ENCODE measurements around the gene CPNE6.
"Not testable (repeated sequence)": the region's sequence is repeated elsewhere in the genome, so short reads cannot be mapped to it uniquely, and the experiment has no call there.

The CPNE6 gene

DNA sequence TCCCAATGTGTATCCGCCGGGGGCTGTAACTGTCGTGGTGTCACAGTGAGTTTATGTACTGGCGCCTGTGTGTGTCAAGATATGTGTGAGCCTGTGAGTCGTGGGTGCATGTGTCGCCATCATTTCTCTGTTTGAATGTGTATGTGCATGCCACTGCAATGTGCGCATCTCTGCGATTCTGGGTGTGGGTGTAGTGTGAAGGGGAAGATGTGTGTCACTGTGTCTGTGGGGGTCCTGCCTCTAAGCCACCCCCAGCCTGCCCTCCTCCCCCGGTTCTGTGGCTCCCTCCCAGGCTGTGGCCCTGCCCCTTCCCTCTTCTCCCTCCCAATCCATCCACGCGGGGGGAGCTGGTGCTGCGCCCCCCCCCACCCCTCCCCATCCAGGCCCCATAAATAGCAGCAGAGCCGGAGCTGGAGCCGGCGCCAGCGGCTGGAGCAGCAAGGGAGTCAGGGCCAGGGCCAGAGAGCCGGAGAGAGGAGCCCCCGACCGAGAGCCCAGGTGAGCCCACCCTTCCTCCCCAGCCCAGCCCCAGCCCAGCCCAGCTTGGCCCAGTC, at the start of gene CPNE6:
TSS of gene CPNE6 (plus strand) at position 419 of the 554 bp plus-strand sequence. CDS start 1,375 bp downstream, outside the sequence.
- TF ChIP-seq, protein P1, sequence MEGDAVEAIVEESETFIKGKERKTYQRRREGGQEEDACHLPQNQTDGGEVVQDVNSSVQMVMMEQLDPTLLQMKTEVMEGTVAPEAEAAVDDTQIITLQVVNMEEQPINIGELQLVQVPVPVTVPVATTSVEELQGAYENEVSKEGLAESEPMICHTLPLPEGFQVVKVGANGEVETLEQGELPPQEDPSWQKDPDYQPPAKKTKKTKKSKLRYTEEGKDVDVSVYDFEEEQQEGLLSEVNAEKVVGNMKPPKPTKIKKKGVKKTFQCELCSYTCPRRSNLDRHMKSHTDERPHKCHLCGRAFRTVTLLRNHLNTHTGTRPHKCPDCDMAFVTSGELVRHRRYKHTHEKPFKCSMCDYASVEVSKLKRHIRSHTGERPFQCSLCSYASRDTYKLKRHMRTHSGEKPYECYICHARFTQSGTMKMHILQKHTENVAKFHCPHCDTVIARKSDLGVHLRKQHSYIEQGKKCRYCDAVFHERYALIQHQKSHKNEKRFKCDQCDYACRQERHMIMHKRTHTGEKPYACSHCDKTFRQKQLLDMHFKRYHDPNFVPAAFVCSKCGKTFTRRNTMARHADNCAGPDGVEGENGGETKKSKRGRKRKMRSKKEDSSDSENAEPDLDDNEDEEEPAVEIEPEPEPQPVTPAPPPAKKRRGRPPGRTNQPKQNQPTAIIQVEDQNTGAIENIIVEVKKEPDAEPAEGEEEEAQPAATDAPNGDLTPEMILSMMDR (IDR thresholded peaks at IDR 0.05; ENCODE audit: control insufficient read depth, insufficient read depth, low read depth, low read length, missing control alignments), result no peak
- DNase-seq (ENCODE audit: low read depth), result no peak
- no peak within 1 kb of the TSS for H3K4me3 ChIP-seq (ENCODE audit: control insufficient read depth, low read depth, low read length)

GRCh38 chr14:24024939-24025418, 46.4 kb upstream of the CPNE6 start:
- not testable (repeated sequence) for DNase-seq (ENCODE audit: low read depth); H3K4me3 ChIP-seq (ENCODE audit: control insufficient read depth, low read depth, low read length)

DNA sequence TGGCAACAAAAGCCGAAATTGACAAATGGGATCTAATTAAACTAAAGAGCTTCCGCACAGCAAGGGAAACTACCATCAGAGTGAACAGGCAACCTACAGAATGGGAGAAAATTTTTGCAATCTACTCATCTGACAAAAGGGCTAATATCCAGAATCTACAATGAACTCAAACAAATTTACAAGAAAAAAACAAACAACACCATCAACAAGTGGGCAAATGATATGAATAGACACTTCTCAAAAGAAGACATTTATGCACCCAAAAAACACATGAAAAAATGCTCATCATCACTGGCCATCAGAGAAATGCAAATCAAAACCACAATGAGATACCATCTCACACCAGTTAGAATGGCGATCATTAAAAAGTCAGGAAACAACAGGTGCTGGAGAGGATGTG, 41.7 kb upstream of the CPNE6 start:
- not testable (repeated sequence) for H3K4me3 ChIP-seq (ENCODE audit: control insufficient read depth, low read depth, low read length); DNase-seq (ENCODE audit: low read depth)

DNA sequence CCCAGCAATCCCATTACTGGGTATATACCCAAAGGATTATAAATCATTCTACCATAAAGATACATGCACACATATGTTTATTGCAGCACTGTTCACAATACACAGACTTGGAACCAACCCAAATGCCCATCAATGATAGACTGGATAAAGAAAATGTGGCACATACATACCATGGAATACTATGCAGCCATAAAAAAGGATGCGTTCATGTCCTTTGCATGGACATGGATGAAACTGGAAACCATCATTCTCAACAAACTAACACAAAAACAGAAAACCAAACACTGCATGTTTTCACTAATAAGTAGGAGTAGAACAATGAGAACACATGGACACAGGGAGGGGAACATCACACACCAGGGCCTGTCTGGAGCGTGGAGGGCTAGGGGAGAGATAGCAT, 40.0 kb upstream of the CPNE6 start:
- not testable (repeated sequence) for H3K4me3 ChIP-seq (ENCODE audit: control insufficient read depth, low read depth, low read length); DNase-seq (ENCODE audit: low read depth)

DNA sequence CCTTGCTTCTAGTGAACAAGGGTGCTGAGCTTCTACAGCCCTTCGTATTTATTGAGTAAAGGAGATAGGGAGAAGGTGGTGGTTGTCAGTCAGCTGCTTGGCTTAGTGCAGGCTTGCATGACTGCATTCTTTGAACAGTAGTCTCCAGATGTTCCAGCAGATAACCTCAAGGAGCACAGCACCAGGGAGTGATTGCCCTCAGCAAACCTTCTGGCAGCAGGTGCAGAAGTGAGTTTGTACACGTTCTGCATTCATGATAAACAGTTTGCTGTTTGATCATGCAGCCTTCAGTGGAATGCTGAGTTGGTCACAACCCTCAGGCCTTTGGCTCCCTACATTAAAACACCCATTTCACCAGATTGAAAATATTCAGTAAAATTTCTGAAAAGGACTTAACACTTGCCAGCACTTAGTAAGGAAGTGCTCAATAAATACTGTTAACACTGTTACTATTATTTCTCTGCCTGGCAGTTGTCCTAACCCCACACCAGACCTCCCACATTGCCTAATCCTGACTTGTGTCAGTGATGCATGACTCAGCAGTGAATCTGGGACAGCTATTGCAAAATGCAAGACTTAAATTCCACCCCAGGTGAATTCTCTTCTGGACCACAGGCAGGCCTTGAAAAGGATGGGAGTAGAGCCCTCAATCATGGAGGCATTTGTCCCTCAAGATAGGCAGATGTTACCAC, 38.5 kb upstream of the CPNE6 start:
- H3K4me3 ChIP-seq (ENCODE audit: control insufficient read depth, low read depth, low read length), result no peak overlapping the region
- TF ChIP-seq, protein P1 (IDR thresholded peaks at IDR 0.05; ENCODE audit: control insufficient read depth, insufficient read depth, low read depth, low read length, missing control alignments), result no peak
- peak; percentile 81 for DNase-seq (ENCODE audit: low read depth)

GRCh38 chr14:24035769-24036168, 35.6 kb upstream of the CPNE6 start:
- peak overlapping the region; percentile 66 for H3K4me3 ChIP-seq (ENCODE audit: control insufficient read depth, low read depth, low read length)
- DNase-seq (ENCODE audit: low read depth), result not testable (repeated sequence)

GRCh38 chr14:24036169-24036962, 35.0 kb upstream of the CPNE6 start:
- DNase-seq (ENCODE audit: low read depth), result no peak

GRCh38 chr14:24036963-24037657, 34.3 kb upstream of the CPNE6 start:
- DNase-seq (ENCODE audit: low read depth), result not testable (repeated sequence)
- peak overlapping the region; percentile 66 for H3K4me3 ChIP-seq (ENCODE audit: control insufficient read depth, low read depth, low read length)

More at GRCh38 chr14:24036169-24036962, 35.0 kb upstream of the CPNE6 start:
- TF ChIP-seq, protein P1 (IDR thresholded peaks at IDR 0.05; ENCODE audit: control insufficient read depth, insufficient read depth, low read depth, low read length, missing control alignments), result peak; percentile 88
- peak overlapping the region; percentile 66 for H3K4me3 ChIP-seq (ENCODE audit: control insufficient read depth, low read depth, low read length)

GRCh38 chr14:24037658-24038037, 33.7 kb upstream of the CPNE6 start:
- TF ChIP-seq, protein P1 (IDR thresholded peaks at IDR 0.05; ENCODE audit: control insufficient read depth, insufficient read depth, low read depth, low read length, missing control alignments), result no peak
- H3K4me3 ChIP-seq (ENCODE audit: control insufficient read depth, low read depth, low read length), result no peak overlapping the region
- no peak for DNase-seq (ENCODE audit: low read depth)

Data from AG09309 (cell line).